ENCODE measurements around the gene NEK11. TPM values are rescaled to one million over a fixed set of nuclear protein-coding genes. Genes with fewer than 3 reads are reported as not detected.
"Not testable (repeated sequence)": the region's sequence is repeated elsewhere in the genome, so short reads cannot be mapped to it uniquely, and the experiment has no call there.

Gene NEK11
- total RNA-seq, 1 donor from 2014 or later: 16.9 TPM

GRCh38 chr3:131328721-131329120 is 302.0 kb downstream of the NEK11 start:
- no peak for DNase-seq (ENCODE audit: low spot score)
- ATAC-seq: no peak
- intact Hi-C loops (cut with DNase I): no loop called here

DNA sequence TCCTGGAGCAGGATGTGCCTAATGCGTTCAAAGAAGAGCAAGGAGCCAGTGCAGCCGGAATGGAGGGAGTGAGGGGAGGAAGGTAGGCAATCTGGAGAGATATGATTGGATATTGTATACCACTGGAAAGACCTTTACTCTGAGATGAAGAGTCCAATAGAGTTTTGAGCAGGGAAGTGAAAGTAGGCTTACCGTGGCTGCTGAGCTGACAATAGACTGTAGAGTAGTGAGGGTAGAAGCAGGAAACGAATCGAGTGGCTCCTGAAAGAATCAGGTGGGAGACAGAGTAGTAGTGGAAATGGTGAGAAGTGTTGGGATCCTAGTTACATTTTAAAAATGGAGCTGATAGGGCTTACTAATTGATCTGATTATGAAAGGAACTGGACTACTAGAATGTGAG is 303.1 kb downstream of the NEK11 start:
- ATAC-seq (no peak), DNase-seq (ENCODE audit: low spot score) (no peak)
- intact Hi-C loops (cut with DNase I): no loop called here

GRCh38 chr3:131331456-131332085 is 304.9 kb downstream of the NEK11 start:
- ATAC-seq; intact Hi-C loops (cut with DNase I); DNase-seq (ENCODE audit: low spot score): not testable (repeated sequence)

DNA sequence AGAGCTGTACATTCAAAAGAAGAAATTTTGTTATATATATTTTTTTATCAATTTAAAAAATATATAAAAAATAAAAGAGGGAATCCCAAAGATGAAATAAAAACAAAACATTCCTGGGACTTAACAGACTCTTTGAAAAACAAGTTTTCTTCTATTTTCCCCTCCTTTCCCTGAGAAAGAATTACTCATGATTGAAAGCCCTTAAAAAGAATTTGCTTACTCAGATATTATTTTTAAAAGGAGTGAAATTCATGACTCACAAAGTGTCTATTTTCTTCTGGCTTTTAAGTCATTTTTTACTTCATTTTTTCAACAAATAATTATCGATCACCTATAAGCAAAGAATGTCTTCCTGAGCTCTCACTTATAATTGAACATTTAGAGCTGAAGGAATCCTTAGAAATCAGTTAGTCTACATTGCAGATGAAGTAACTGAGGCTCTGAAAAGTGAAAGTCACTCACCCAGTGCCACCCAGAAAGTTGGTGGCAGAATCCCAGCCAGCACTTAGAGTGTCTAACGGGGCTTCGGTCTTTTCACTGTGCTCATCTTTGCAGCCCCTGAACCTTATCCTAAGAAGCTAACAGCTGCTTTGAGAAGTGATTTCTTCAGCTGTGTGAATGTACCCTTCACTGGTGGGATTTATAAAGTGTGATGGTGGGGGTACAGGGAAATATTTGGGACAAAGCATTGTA is 312.4 kb downstream of the NEK11 start:
- intact Hi-C loops (cut with DNase I): no loop called here
- DNase-seq (ENCODE audit: low spot score) (no peak), ATAC-seq (no peak)

GRCh38 chr3:131341761-131342160 is 315.1 kb downstream of the NEK11 start:
- intact Hi-C loops (cut with DNase I): no loop called here
- DNase-seq (ENCODE audit: low spot score) (no peak), ATAC-seq (no peak)

GRCh38 chr3:131348911-131349310 is 322.2 kb downstream of the NEK11 start:
- intact Hi-C loops (cut with DNase I): no loop called here
- no peak for ATAC-seq
- DNase-seq (ENCODE audit: low spot score): no peak

- intact Hi-C loops (cut with DNase I): no loop called here
- DNase-seq (ENCODE audit: low spot score) (no peak), ATAC-seq (no peak)
Measured at GRCh38 chr3:131349454-131349853, 322.8 kb downstream of the NEK11 start.

GRCh38 chr3:131349946-131350347 is 323.3 kb downstream of the NEK11 start:
- ATAC-seq (no peak), DNase-seq (ENCODE audit: low spot score) (no peak)
- intact Hi-C loops (cut with DNase I): no loop called here

DNA sequence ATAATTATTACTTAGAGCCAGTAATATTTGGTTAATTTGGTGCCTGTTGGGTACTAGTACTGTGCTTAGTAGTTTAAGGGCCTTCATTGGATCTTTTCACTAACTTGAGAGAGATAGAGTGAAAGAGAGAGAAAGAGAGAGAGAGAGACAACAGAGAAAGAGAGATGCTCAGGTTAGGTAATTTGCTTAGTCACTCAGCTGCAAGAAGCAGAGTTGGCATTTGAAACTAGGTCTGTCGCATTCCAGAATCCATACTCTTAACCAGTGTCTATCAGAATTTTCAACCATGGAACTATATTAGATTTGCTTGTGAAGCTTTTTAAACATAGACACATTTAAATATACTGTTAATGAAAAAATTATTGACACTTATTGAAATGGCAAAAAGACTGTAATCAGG is 323.8 kb downstream of the NEK11 start:
- no peak for ATAC-seq
- intact Hi-C loops (cut with DNase I): no loop called here
- DNase-seq (ENCODE audit: low spot score): no peak

- intact Hi-C loops (cut with DNase I): no loop called here
- DNase-seq (ENCODE audit: low spot score) (no peak), ATAC-seq (no peak)
Measured at GRCh38 chr3:131353016-131353877, 326.6 kb downstream of the NEK11 start.

- ATAC-seq: no peak
- no peak for DNase-seq (ENCODE audit: low spot score)
- intact Hi-C loops (cut with DNase I): no loop called here
Measured at GRCh38 chr3:131353986-131354385, 327.3 kb downstream of the NEK11 start.

DNA sequence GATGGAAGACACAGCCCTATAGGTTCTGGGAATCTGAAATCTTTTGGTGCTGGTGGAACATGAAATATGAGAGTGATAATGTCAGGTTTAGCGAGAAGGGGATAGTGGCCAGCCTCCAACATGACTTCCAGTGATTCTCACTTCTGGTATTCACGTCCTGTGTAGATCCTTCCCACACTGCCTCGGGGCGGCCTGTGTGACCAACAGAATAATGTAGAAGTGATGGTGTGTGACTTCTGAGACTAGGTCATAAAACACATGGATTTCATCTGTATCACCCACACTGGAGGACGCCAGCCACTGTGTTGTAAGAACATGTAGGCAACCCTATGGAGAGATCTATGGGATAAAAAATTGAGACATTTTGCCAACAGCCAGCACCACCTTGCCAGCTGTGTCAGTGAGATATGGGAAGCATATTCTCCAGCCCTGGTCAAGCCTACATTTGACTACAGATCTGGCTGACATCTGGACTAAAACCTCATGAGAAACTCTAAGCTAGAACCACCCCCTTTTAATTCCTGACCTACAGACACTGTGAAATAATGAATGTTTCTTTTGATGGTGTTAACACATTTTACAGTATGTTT is 329.4 kb downstream of the NEK11 start:
- intact Hi-C loops (cut with DNase I): no loop called here
- DNase-seq (ENCODE audit: low spot score) (no peak), ATAC-seq (no peak)

GRCh38 chr3:131357275-131357674 is 330.6 kb downstream of the NEK11 start:
- no peak for ATAC-seq
- intact Hi-C loops (cut with DNase I): no loop called here
- no peak for DNase-seq (ENCODE audit: low spot score)

- no peak for ATAC-seq
- no peak for DNase-seq (ENCODE audit: low spot score)
- intact Hi-C loops (cut with DNase I): no loop called here
Measured at GRCh38 chr3:131360191-131360755, 333.6 kb downstream of the NEK11 start.

GRCh38 chr3:131361066-131361463 is 334.4 kb downstream of the NEK11 start:
- ATAC-seq: peak; percentile 44
- intact Hi-C loops (cut with DNase I): not testable (repeated sequence)
- DNase-seq (ENCODE audit: low spot score): peak; percentile 55

DNA sequence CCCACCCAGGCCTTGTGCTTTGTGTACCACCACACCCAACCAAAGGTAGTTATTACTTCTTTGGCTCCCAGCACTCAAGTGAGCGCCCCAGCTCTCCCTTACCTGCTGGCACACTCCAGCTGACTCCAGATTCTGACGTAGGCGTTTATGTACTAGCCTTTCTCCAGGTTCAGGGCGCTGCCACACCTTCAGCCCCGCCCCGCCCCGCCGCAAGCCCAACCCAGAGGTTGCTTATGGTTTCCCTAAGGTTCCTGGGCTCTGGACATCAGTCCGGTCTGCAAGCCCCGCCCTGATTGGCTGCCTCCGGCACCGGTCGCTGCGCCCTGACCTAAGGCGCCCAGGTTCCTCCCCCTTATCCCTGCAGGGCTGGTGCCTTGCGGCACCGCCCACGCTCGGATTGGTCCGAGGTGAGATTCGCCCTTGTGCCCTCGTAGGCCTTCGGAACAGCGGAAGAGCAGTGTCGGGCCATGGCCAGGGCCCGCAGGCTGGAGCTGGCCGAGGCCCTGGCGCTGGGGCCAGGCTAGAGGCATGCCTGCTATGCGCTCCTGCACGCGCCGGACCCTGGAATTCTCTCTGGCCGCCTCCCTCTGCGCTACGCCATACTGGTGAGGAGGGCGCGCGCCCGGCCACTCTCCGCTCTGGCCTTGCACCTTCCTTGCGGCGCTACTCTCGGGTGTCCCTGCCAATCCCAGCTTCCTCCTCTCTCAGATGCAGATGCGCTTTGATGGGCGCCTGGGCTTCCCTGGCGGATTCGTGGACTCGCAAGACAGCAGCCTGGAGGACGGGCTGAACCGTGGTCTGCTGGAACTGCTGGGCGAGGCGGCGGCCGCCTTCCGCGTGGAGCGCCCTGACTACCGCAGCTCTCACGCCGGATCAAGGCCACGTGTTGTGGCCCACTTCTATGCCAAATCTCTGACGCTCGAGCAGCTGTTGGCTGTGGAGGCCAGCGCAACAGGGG is 335.1 kb downstream of the NEK11 start:
- DNase-seq (ENCODE audit: low spot score) (peak; percentile 76), ATAC-seq (peak; percentile 94)
- intact Hi-C loops (cut with DNase I): no loop called here

- intact Hi-C loops (cut with DNase I): no loop called here
- DNase-seq (ENCODE audit: low spot score) (no peak), ATAC-seq (no peak)
Measured at GRCh38 chr3:131363275-131363674, 336.6 kb downstream of the NEK11 start.

Measured in sciatic nerve (tissue), 2 donors.